H1 (cell line): Measurements from ENCODE around the gene FOSL1. TPM values are rescaled to one million over a fixed set of nuclear protein-coding genes. Genes with fewer than 3 reads are reported as not detected.

Source experiments
- FOSL1 ChIP-seq: IDR thresholded peaks from 2 replicates; pipeline ENCODE4 v1.6.1; 2011; ENCODE audit warnings: mild to moderate bottlenecking, low read depth, low read length, moderate library complexity; ENCODE audit not compliant: insufficient read depth
- GTF2F1 ChIP-seq: IDR thresholded peaks from 2 replicates; pipeline ENCODE4 v1.6.1; 2012; ENCODE audit warnings: low read depth, low read length, improper control_type of control experiment, borderline replicate concordance
- RBBP5 ChIP-seq: IDR thresholded peaks from 2 replicates; pipeline ENCODE4 v1.7.1; 2012; ENCODE audit warnings: low read depth, mild to moderate bottlenecking, inconsistent platforms, low read length, moderate library complexity, borderline replicate concordance
- TAF1 ChIP-seq: IDR thresholded peaks from 2 replicates; pipeline ENCODE4 v1.6.1; 2011; ENCODE audit warnings: mild to moderate bottlenecking, low read depth, low read length
- polyA plus RNA-seq, 7 experiments: library from polyadenylated mRNA; depleted of rRNA in 3 of 7; stranded (reverse) in 5 of 7; unstranded in 2 of 7; fragments of >200 nt in 5 of 7; fragments of 200-250 nt in 2 of 7; gene quantifications; 1 replicate in 5 of 7; 2 replicates in 1 of 7; 4 replicates in 1 of 7; pipeline versions ENCODE4 v1.2.1 to v1.2.3, GENCODE V29; 2011 to 2013; ENCODE audit warnings: missing spikeins in 2 of 7, mixed read lengths in 2 of 7
- total RNA-seq: library from RNA; stranded (reverse); fragmentation: NEBNext Ultra II Directional; extraction: Animal tissue kit (Norgen Biotek cat#: 25700); gene quantifications from 2 replicates; pipeline ENCODE4 v1.2.1, GENCODE V29; 2021
- TF ChIP-seq, protein P1 (sequence below): IDR thresholded peaks from 2 replicates; pipeline ENCODE4 v1.6.1; 2011; ENCODE audit warnings: low read length, improper control_type of control experiment
- TF ChIP-seq, protein P2 (sequence below), 3 experiments: IDR thresholded peaks; 1 replicate in 2 of 3; 2 replicates in 1 of 3; pipeline versions ENCODE4 v1.5.1 to v1.6.1; 2011; ENCODE audit warnings: low read length in 3 of 3, mild to moderate bottlenecking in 3 of 3, inconsistent platforms in 2 of 3, low read depth in 1 of 3, moderate library complexity in 1 of 3; ENCODE audit not compliant: insufficient read depth in 1 of 3; ENCODE audit errors: control extremely low read depth in 1 of 3

Gene FOSL1
- total and polyA plus RNA-seq, 2 of the 8 experiments (the other 6 are each of a cell fraction or from before 2014, with no cell fraction given), result 6.3 to 7.2 TPM

DNA sequence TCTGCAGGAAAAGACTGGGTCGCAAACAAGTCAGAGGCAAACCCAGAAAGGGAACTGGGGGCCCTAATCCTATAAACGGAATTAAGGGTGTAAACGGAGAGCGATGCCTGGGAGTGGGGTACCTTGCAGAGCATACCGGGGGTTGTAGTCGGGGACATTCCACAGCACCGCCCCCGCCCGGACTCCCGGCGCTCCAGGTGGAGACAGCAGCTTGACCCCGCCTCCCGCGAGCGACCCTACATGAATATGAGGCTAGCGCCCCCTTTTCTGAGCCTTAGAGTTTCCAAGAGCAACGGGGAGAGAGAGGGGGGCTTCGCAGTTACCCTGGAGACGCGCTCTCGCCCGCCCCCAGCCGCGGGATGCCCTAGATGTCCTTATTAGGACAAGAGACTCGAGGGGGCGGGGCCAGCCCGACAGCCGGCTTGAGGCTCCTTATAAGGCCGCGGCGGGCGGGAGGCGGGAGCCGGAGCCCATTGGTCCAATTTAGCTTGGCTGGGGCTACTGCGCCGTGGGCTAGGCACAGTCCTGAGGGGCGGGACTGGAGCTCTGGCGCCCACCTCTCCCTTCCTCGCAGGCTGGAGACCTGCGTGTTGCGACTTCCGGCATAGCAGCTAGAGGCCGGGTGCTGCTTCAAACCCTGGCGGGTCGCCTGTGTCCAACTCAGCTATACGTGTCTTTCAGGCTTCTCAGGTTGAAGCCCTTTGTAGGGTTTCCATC lies 40.9 kb downstream of the FOSL1 start (continued):
- peak; percentile 69; the same call in 1 of the 2 replicates for TF ChIP-seq TAF1
- TF ChIP-seq FOSL1, result no peak
- TF ChIP-seq, protein P1, sequence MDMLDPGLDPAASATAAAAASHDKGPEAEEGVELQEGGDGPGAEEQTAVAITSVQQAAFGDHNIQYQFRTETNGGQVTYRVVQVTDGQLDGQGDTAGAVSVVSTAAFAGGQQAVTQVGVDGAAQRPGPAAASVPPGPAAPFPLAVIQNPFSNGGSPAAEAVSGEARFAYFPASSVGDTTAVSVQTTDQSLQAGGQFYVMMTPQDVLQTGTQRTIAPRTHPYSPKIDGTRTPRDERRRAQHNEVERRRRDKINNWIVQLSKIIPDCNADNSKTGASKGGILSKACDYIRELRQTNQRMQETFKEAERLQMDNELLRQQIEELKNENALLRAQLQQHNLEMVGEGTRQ, result no peak
- TF ChIP-seq GTF2F1, result no peak; the same call in 1 of the 2 replicates
- TF ChIP-seq, protein P2, sequence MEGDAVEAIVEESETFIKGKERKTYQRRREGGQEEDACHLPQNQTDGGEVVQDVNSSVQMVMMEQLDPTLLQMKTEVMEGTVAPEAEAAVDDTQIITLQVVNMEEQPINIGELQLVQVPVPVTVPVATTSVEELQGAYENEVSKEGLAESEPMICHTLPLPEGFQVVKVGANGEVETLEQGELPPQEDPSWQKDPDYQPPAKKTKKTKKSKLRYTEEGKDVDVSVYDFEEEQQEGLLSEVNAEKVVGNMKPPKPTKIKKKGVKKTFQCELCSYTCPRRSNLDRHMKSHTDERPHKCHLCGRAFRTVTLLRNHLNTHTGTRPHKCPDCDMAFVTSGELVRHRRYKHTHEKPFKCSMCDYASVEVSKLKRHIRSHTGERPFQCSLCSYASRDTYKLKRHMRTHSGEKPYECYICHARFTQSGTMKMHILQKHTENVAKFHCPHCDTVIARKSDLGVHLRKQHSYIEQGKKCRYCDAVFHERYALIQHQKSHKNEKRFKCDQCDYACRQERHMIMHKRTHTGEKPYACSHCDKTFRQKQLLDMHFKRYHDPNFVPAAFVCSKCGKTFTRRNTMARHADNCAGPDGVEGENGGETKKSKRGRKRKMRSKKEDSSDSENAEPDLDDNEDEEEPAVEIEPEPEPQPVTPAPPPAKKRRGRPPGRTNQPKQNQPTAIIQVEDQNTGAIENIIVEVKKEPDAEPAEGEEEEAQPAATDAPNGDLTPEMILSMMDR (IDR thresholded peaks at IDR 0.05; ENCODE audit: control extremely low read depth in 1 of 3, insufficient read depth in 1 of 3, low read depth in 1 of 3, low read length in 3 of 3), result peak in 2 of 3 experiments; percentile 28 to 48; a peak in 3 of 4 replicates
- no peak; the same call in 1 of the 2 replicates for TF ChIP-seq RBBP5
- TF ChIP-seq, all 59 proteins: peak for 22
